ENCODE data around the gene KRTAP12-3. TPM values are rescaled to one million over a fixed set of nuclear protein-coding genes. Genes with fewer than 3 reads are reported as not detected.
"Not testable (repeated sequence)": the region's sequence is repeated elsewhere in the genome, so short reads cannot be mapped to it uniquely, and the experiment has no call there.

KRTAP12-3 gene
- total RNA-seq, 2 donors from 2014 or later: not detected

DNA sequence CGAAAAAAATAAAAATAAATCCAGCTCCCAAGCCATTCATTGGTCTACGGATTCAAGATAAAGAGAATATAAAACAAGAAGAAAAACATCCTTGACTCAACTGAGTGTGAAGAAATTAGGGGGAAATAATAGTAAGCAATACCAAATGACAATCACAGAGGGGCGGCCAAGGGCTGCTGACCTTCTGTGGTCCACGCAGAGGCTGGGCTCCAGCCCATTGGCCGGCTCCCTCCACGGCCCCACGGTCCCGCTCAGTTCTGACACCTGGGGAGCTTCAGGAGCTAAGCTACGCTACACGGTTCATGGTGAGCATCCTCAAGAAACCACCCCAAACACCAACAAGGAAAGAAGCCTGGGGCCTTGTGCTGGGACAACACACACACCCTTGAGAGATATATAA lies 38.8 kb downstream of the KRTAP12-3 start:
- TF ChIP-seq, protein P1, sequence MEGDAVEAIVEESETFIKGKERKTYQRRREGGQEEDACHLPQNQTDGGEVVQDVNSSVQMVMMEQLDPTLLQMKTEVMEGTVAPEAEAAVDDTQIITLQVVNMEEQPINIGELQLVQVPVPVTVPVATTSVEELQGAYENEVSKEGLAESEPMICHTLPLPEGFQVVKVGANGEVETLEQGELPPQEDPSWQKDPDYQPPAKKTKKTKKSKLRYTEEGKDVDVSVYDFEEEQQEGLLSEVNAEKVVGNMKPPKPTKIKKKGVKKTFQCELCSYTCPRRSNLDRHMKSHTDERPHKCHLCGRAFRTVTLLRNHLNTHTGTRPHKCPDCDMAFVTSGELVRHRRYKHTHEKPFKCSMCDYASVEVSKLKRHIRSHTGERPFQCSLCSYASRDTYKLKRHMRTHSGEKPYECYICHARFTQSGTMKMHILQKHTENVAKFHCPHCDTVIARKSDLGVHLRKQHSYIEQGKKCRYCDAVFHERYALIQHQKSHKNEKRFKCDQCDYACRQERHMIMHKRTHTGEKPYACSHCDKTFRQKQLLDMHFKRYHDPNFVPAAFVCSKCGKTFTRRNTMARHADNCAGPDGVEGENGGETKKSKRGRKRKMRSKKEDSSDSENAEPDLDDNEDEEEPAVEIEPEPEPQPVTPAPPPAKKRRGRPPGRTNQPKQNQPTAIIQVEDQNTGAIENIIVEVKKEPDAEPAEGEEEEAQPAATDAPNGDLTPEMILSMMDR (IDR thresholded peaks at IDR 0.05): no peak
- H3K27me3 ChIP-seq: peaks cover 11% of the 10 kb centered on the region
- no peaks in the 10 kb centered on the region for H3K36me3 ChIP-seq
- no peaks in the 10 kb centered on the region for H3K4me1 ChIP-seq
- H3K4me3 ChIP-seq: no peak overlapping the region
- no peak for DNase-seq
- no peak overlapping the region for H3K27ac ChIP-seq
- H3K9me3 ChIP-seq: no peaks in the 10 kb centered on the region
- intact Hi-C loops (cut with DNase I): no loop called here
- no peak overlapping the region for H3K9ac ChIP-seq (ENCODE audit: low read depth in 2 of 2, low read length in 2 of 2)

DNA sequence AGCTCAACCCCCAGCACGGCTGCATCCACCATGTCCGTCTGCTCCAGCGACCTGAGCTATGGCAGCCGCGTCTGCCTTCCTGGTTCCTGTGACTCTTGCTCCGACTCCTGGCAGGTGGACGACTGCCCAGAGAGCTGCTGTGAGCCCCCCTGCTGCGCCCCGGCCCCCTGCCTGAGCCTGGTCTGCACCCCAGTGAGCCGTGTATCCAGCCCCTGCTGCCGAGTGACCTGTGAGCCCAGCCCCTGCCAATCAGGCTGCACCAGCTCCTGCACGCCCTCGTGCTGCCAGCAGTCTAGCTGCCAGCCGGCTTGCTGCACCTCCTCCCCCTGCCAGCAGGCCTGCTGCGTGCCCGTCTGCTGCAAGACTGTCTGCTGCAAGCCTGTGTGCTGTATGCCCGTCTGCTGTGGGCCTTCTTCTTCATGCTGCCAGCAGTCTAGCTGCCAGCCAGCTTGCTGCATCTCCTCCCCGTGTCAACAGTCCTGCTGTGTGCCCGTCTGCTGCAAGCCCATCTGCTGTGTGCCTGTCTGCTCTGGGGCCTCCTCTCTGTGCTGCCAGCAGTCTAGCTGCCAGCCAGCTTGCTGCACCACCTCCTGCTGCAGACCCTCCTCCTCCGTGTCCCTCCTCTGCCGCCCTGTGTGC lies 39.6 kb downstream of the KRTAP12-3 start, which contains the start of gene KRTAP10-12:
Gene KRTAP10-12, plus strand, starts transcription at position 1 of the 639 bp plus-strand sequence. Its CDS starts 30 bp downstream, at position 31.
- intact Hi-C loops (cut with DNase I); H3K36me3 ChIP-seq; H3K4me1 ChIP-seq; H3K4me3 ChIP-seq; H3K9me3 ChIP-seq; DNase-seq; H3K27ac ChIP-seq; H3K9ac ChIP-seq (ENCODE audit: low read depth in 2 of 2, low read length in 2 of 2): not testable (repeated sequence)
- H3K27me3 ChIP-seq: peaks cover 11% of the 10 kb centered on the region

DNA sequence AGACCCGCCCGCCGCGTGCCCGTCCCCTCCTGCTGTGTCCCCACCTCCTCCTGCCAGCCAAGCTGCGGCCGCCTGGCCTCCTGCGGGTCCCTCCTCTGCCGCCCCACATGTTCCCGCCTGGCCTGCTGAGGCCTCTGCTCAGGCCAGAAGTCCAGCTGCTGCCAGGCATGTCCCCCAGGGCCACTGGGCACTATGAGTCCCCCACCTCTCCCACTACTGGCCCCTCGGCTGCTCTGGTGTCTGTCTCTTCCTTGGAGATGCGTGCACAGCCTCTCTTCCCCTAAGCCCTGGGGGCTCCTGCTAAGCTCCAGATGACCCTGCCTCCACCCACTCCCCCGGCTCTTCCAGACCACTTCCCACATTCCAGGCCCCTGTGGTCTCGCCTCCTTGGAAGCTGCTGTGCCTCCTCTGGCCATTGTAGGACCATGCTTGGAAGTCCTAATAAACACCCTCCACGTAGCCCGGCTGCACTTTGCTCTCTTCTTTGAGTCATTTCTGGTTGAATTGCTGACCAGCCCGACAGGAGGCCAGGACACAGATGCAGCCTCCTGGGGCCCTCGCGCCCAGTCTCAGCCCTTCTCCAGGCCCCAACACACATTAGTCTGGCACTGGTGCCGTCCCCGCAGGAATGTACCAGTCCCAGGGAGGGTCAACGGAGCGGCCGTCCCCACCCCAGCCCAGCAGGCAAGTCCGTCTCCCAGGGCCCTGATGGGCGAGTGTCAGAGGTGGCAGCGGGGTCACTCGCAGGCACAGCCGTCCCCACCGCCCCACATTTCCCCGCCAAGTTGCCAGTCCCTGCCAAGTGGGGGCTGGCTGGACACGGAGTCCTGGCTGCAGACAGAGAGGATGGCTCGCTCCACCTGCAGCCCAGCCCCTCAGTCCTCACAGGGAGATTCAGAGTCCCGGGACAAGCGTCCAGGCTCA lies 40.3 kb downstream of the KRTAP12-3 start:
- no peak overlapping the region for H3K4me3 ChIP-seq
- no peaks in the 10 kb centered on the region for H3K36me3 ChIP-seq
- no peak overlapping the region for H3K27ac ChIP-seq
- no peaks in the 10 kb centered on the region for H3K4me1 ChIP-seq
- H3K9ac ChIP-seq (ENCODE audit: low read depth in 2 of 2, low read length in 2 of 2): no peak overlapping the region
- TF ChIP-seq, protein P1 (IDR thresholded peaks at IDR 0.05): no peak
- peaks cover 12% of the 10 kb centered on the region for H3K27me3 ChIP-seq
- H3K9me3 ChIP-seq: no peaks in the 10 kb centered on the region
- intact Hi-C loops (cut with DNase I): no loop called here
- DNase-seq: peak; percentile 10

DNA sequence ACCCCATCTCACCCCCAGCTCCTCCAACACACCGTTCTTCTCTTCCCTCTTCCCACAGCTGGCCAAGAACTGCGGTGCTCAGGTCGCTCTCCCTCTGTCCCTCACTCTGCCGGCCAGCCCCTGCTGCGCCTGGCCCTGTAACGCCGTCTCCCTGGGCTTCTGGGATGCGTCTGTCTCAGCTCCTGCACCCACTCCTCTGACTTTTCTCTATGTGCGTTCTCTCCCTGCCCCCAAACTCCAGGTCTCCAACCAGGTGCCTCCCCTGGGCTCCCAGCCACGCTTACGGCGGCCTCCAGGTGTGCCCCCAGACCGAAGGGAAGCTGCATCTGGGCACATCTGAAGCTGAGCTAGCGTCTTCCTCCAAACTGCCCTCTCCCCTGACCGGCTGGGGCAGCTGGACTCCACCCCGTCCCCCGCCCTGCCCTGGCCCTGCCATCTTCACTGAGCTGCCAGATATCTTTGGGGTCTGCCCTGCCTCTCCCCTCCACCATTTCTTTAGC lies 41.8 kb downstream of the KRTAP12-3 start:
- no peaks in the 10 kb centered on the region for H3K4me1 ChIP-seq
- no peak overlapping the region for H3K9ac ChIP-seq (ENCODE audit: low read depth in 2 of 2, low read length in 2 of 2)
- H3K27me3 ChIP-seq: peaks cover 16% of the 10 kb centered on the region
- TF ChIP-seq, protein P1 (IDR thresholded peaks at IDR 0.05): no peak
- no peak overlapping the region for H3K4me3 ChIP-seq
- H3K36me3 ChIP-seq: no peaks in the 10 kb centered on the region
- intact Hi-C loops (cut with DNase I): no loop called here
- H3K27ac ChIP-seq: no peak overlapping the region
- no peaks in the 10 kb centered on the region for H3K9me3 ChIP-seq
- peak; percentile 13 for DNase-seq

DNA sequence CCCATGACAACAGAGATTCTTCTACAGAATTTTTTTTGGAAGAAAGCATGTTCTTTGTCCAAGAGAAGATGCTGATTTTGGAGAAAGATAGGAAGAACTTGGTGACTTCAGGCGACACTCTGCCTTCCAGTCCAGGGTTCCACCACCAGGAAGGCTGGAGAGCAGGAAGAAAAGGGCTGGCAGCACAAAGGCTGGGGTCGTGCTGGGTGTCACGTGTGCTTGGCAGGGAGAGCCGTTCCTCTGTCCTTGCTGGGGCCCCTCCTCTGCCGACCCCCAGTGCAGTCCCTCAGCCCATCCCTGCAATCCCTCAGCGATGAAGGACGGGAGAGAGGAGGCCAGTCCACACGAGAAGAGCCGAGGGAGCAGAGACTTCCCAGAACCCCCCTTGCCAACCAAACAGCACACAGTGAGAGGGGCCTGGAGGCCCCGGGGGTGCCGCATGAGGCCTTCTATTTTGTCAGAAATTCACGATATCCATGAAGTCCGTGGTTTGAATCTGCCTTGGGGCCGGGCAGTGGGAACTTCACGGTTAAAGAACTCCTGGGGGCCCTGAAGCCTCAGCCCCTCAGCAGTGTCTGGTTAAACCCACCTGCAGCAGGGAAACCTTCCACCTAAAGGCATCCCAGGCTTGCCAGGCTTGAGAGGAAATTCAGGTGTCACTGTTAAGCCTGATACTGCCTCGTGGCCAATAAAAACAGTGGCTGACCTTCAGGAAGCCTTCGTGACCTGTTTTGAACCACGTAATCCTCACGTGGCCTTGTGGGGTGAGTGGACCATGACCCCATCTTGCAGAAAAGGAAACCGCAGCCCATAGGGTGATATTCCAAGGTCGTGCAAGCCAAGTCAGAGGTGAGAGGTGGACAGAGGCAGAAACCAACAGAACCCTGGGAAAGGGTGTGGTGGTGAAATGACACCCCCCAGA lies 42.6 kb downstream of the KRTAP12-3 start:
- H3K36me3 ChIP-seq: no peaks in the 10 kb centered on the region
- H3K27me3 ChIP-seq: peaks cover 16% of the 10 kb centered on the region
- no peak overlapping the region for H3K9ac ChIP-seq (ENCODE audit: low read depth in 2 of 2, low read length in 2 of 2)
- H3K27ac ChIP-seq: no peak overlapping the region
- TF ChIP-seq, protein P1 (IDR thresholded peaks at IDR 0.05): no peak
- H3K4me1 ChIP-seq: no peaks in the 10 kb centered on the region
- H3K9me3 ChIP-seq: no peaks in the 10 kb centered on the region
- DNase-seq: no peak
- intact Hi-C loops (cut with DNase I): no loop called here
- H3K4me3 ChIP-seq: no peak overlapping the region
